COLO668 (cell line): ENCODE results near the gene DUSP14.

ENCODE experiments used
- DNase-seq: peaks from one replicate; lab custom pipeline; 2025; ENCODE audit not compliant: unreplicated experiment; lab: John Stamatoyannopoulos, UW

Gene DUSP14

GRCh38 chr17:37512442-37513068 is 22.9 kb downstream of the DUSP14 start:
- DNase-seq: no peak

GRCh38 chr17:37513711-37514110 is 24.0 kb downstream of the DUSP14 start:
- DNase-seq: no peak

- no peak for DNase-seq
These were observed 26.5 kb downstream of the DUSP14 start for GRCh38 chr17:37516127-37516571.

- no peak for DNase-seq
These were observed 28.2 kb downstream of the DUSP14 start for GRCh38 chr17:37517881-37518280.

- no peak for DNase-seq
These were observed 29.1 kb downstream of the DUSP14 start for GRCh38 chr17:37518826-37519225.

GRCh38 chr17:37519251-37519985 is 29.7 kb downstream of the DUSP14 start:
- DNase-seq: no peak

GRCh38 chr17:37520174-37520573 is 30.5 kb downstream of the DUSP14 start:
- DNase-seq: no peak

GRCh38 chr17:37521821-37522220 is 32.1 kb downstream of the DUSP14 start:
- no peak for DNase-seq

- DNase-seq: no peak
These were observed 34.1 kb downstream of the DUSP14 start for GRCh38 chr17:37523715-37524219.

- peak; percentile 1 for DNase-seq
These were observed 37.7 kb downstream of the DUSP14 start for GRCh38 chr17:37527249-37527851.

GRCh38 chr17:37530420-37530819 is 40.7 kb downstream of the DUSP14 start:
- DNase-seq: no peak

- DNase-seq: no peak
These were observed 43.1 kb downstream of the DUSP14 start for GRCh38 chr17:37532756-37533155.

- DNase-seq: no peak
These were observed 46.2 kb downstream of the DUSP14 start for GRCh38 chr17:37535906-37536305.

GRCh38 chr17:37538981-37539659 is 49.4 kb downstream of the DUSP14 start:
- no peak for DNase-seq

GRCh38 chr17:37541880-37542660 is 52.4 kb downstream of the DUSP14 start:
- DNase-seq: no peak

- no peak for DNase-seq
These were observed 54.0 kb downstream of the DUSP14 start for GRCh38 chr17:37543637-37544052.

- DNase-seq: no peak
These were observed 55.8 kb downstream of the DUSP14 start for GRCh38 chr17:37545486-37545885.

- DNase-seq: no peak
These were observed 56.6 kb downstream of the DUSP14 start for GRCh38 chr17:37546302-37546701.

GRCh38 chr17:37547986-37548385 is 58.3 kb downstream of the DUSP14 start:
- DNase-seq: no peak

- no peak for DNase-seq
These were observed 62.1 kb downstream of the DUSP14 start for GRCh38 chr17:37551788-37552187.
